ENCODE data around the gene PROM2.

PROM2 gene

DNA sequence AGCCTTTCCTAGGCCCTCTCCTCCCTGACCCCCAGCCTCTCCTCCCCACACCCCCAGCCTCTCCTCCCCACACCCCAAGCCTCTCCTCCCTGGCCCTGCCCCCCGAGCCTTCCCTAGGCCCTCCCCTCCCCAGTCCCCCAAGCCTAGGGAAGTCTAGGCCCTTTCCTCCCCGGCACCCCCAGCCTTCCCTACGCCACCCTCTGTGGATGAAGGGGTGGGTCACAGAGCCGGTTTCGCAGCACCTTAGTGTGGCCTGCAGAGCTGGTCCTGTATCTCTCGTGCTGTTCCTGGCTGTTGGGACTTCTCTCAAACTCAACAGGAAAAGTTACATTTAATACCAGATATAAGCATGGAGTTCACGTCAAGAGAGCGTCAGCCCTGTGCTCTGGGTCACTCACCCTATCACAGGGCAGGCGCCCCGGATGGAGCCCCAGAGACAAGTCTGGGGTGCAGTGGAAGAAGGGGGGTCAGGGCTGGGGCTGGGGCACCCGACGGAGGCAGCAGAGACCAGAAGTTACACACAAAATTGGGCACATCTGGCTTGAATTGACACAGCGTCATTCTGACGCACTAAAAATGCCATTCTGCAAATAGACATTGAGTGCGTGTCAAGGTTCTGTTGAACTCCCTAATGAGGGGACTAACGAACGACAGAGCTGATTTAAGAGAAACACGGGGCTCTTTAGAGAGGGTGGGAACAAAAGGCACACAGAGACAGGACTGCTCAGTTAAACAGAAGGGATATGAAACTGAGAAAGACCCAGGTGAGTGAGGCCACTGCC is 46.9 kb downstream of the PROM2 start:
- no peak for DNase-seq (ENCODE audit: low read depth in 2 of 2, low spot score in 1 of 2)

DNA sequence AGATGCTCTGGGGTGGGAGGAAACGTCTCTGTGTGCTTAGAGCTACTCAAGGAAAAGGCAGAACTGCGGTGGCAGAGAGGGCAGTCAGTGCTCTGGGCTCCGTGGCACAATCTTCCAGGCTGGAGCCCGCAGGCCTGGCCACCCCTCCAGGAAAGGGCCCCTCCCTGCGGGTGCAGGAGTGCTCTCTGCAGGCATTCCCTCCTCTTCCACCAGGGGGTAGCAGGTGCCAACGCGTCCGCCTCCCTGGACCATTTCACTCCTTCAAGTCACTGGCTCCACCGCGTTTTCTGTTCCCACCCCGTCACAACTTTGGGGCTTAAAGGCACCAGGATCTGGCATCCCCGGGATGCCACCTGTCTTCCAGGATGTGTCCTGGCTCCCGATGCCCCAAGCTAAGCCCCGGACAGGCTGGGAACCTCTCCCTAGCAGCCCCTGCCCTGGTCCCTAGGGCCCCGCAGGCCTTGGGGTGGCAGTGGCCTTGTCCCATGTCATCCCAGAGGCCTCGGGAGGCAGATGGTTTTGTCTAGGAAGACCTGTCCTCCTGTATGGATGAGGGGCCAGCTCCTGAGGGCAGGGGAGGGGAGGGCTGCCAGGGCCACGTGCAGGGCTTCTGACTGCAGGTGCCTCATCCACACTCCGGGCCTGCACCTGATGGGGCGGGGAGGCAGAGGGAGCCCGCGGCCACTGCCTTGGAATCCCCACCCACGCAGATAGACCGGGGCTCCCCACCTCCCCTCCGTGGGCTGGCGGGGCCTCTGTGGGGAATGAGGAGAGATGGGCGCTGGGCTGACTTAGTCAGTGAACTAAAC is 49.3 kb downstream of the PROM2 start:
- DNase-seq (ENCODE audit: low read depth in 2 of 2, low spot score in 1 of 2), result no peak

- DNase-seq (ENCODE audit: low read depth in 2 of 2, low spot score in 1 of 2), result no peak
These were observed 50.8 kb downstream of the PROM2 start for GRCh38 chr2:95325026-95325425.

DNA sequence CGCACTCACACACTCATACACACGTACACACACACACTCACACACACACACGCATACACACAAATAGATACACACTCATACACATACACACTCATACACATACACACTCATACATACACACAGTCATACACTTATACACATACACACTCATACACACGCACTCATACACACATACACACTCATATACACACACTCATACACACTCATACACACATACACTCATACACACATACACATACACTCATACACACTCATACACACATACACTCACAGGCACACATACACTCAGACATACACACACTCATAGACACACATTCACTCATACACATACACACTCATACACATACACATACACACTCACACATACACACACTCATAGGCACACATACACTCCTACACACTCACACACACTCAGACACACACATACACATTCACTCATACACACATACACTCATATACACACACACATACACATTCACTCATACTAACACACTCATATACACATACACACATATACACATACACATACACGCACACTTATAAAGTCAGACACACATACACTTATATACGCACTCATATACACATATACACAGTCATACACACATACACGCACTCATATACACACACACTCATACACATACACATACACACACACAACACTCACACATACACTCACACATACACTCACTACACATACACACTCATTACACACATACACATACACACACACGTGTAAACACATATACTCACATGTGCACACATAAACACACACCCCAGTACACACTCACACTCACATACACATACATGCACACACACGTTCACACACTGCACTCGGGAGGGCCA is 51.6 kb downstream of the PROM2 start:
- DNase-seq (ENCODE audit: low read depth in 2 of 2, low spot score in 1 of 2), result no peak

DNA sequence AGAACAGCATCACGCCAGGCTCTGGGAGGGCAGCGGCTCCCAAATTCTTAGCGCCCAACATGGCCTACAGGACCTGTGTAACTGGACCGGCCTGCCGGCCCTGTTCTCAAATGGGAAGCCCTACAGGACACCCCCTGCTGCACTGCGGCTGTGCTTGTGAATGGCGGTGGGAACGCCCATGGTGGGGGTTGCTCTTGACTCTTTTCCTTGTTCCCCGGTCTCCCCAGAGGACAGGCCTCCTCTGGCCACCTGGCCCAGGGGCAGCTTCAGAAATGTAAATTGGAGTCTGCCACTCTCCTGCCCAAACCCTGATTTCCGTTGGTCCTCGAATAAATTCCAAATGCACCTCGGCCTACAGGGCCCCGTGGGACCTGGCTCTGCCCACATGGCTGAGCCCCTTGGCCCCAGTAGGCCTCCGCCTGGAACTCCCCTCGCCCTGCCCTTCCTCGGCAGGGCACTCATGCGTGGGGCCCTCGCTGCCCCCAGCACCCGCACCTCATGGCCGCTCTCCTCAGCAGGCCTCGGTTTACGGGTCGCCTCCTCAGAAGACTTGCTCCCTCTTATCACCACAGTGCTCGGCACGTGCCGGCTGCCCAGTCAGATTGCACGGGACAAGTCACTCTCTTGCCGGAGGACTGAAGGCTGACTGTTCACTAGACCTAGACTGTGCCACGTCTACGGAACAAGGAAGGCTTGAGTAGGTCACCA is 52.3 kb downstream of the PROM2 start:
- no peak for DNase-seq (ENCODE audit: low read depth in 2 of 2, low spot score in 1 of 2)

DNA sequence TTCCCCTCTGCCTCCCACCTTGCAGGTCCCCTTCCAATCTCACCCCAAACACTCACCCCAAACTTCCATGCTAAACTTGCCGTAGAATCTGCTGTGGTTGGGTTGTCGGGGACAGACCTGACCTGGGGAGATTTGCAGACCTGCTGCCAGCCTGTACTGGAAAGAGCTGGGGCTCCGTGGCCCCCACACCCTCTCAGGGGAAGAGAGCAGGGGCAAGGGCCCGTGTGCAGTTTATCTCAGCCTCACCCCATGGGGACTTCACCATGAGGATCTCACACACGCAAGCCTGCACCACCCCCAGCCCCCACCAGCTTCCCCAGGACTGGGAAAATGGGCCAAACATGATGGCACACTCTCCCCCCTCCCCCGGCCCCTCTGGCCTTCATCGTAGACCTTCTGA is 53.6 kb downstream of the PROM2 start:
- no peak for DNase-seq (ENCODE audit: low read depth in 2 of 2, low spot score in 1 of 2)

DNA sequence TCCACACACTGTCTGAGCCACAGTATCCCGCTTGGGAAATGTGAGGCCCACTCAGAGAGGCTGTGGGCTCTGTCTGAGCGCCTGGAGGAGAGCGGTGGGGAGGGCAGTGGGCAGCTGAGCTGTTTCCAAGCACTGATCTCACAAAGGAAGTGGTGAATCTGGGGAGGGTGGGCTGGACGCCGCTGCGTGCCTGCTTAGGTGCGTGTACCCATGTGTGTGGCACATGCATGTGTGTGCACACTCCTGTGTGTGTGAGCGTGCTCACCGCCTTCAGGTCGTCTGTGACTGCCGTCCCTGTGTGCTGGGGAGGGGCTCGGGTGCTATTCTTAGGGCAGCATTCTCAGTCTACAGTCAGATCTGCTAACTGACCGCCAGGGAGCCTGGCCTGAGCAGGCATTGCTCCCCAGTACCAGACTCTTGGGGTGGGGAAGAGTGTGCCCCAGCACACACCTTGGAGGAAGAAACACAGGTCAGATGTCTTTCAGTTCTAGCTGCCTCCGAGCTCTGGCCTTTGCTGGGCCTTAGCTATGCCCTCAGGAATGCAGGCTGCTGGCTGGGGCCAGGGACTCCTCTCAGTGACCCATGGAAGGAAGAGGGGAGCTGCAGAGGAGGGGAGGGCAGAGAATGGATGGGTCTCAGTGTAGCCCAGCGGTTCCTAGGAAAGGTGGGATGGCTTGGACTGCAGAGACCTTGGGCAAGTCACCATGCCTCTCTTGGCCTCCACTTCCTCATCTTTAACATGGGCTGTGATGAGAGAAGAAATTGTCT is 54.3 kb downstream of the PROM2 start:
- DNase-seq (ENCODE audit: low read depth in 2 of 2, low spot score in 1 of 2), result no peak

- DNase-seq (ENCODE audit: low read depth in 2 of 2, low spot score in 1 of 2), result no peak
These were observed 55.2 kb downstream of the PROM2 start for GRCh38 chr2:95329401-95329800.

DNA sequence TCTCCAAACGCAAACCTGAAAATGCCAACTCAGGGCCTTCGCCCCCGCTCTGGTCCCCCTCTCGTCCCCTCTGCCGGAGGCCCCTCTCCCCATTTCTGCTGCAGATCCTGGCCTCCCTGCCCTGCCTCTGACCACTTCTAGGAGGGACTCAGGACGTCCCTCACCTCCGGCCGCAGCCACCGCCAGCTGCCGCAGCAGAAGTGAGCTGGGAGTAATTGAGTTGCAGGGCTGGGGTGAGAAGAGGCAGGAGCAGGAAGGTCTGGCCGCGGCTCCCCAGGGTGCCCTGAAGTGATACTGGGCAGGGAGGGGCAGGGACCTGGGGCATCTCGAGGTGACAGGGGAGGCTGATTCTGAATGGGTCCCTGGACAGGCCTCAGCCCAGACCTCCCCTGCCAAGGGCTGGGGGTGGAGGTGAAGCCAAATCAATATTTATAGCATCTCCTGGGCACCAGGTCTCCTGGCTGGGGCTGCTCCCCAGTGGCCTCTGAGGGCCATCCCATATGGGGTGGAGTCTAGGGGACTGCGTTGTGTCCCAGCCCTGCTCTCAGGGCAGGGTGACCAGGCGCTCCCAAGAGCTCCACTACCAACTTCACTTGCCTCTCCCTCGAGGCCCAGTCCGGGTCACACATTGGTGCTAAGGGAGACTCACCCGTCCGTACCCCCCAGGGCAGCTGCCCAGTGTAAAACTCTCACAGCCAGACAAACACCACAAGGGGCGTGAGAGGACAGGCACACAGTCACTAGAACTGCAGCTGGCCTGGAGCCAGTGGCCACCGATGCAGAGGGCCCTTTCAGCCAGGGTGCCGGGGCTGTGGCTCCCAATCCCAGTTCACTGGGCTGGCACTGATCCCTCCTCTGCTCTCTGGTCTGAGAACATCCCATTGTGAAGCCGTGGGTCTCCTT is 55.9 kb downstream of the PROM2 start:
- no peak for DNase-seq (ENCODE audit: low read depth in 2 of 2, low spot score in 1 of 2)

- no peak for DNase-seq (ENCODE audit: low read depth in 2 of 2, low spot score in 1 of 2)
These were observed 56.6 kb downstream of the PROM2 start for GRCh38 chr2:95330794-95331338.

- no peak for DNase-seq (ENCODE audit: low read depth in 2 of 2, low spot score in 1 of 2)
These were observed 57.4 kb downstream of the PROM2 start for GRCh38 chr2:95331606-95332005.

- no peak for DNase-seq (ENCODE audit: low read depth in 2 of 2, low spot score in 1 of 2)
These were observed 57.8 kb downstream of the PROM2 start for GRCh38 chr2:95332036-95332435.

DNA sequence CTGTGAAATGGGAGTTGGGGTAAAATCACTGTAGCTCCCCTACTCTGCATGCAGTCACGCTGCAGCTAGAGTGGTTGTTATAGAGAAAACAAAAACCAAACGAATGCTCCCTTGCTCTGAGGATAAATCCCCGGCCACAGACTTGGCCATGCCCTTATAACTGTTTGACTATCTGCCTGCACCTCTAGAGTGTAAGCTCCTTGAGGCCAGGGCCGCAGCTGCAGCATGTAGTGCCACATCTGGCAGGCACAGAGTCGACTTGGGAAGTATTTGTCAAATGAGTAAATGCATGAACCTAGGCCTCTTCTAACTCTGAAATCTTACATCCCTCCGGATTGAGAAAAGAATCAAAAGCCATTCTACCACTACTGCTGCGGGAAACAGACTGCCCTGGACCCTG is 58.8 kb downstream of the PROM2 start:
- DNase-seq (ENCODE audit: low read depth in 2 of 2, low spot score in 1 of 2), result no peak

GRCh38 chr2:95333888-95334338 is 59.7 kb downstream of the PROM2 start:
- no peak for DNase-seq (ENCODE audit: low read depth in 2 of 2, low spot score in 1 of 2)

DNA sequence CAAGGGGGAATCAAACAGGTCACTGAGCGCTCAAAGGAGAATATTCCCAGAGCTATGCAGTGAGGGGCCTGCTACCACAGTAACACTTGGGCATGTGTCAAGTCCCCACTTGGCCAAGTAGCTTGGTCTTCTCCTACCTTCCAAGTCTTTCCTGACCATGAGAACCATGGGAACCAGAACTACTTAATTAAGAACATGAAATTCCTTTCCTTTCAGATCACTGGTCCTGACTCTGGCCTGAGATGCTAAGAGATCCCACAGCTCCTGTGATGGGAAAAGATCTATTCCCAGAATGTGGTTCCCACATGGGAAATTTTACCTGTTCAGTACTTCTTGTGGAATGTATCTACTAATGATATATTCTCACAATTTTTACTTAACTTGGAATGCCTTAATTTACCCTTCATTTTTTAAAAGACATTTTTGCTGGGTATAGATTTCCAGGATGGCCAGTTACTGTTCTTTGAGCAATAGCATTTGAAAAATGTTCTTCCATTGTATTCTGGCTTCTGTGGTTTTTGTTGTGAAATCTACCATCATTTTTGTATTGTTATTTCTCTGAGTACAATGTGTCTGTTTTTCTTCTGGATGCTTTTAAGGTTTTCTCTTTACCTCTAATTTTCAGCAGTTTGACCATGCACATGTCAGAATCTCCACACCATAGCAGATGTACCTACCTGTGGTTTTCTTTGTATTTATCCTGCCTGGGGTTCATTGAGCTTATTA is 60.8 kb downstream of the PROM2 start:
- no peak for DNase-seq (ENCODE audit: low read depth in 2 of 2, low spot score in 1 of 2)

GRCh38 chr2:95336406-95336805 is 62.2 kb downstream of the PROM2 start:
- DNase-seq (ENCODE audit: low read depth in 2 of 2, low spot score in 1 of 2), result no peak

GRCh38 chr2:95337829-95338228 is 63.6 kb downstream of the PROM2 start:
- DNase-seq (ENCODE audit: low read depth in 2 of 2, low spot score in 1 of 2), result no peak

Data from stimulated activated CD8-positive, alpha-beta memory T cell treated with anti-CD3 and anti-CD28 coated beads, Interleukin-4, amount 100 ng/mL, for 4 hours (primary cell).